Measurements from ENCODE around the gene MRPS24.

MRPS24 gene

GRCh38 chr7:43877968-43878864, 8.9 kb upstream of the MRPS24 start:
- in situ Hi-C loops (cut with MboI; ENCODE audit: low sequenced_read_pairs, unreplicated experiment) = no loop called here
- no peak for TF ChIP-seq CTCF (IDR thresholded peaks at IDR 0.05; ENCODE audit: borderline replicate concordance, control extremely low read depth, extremely low read depth, insufficient read depth, missing control alignments)
- no peak for DNase-seq (ENCODE audit: low spot score)

GRCh38 chr7:43876976-43877745, 7.8 kb upstream of the MRPS24 start:
- TF ChIP-seq CTCF (IDR thresholded peaks at IDR 0.05; ENCODE audit: borderline replicate concordance, control extremely low read depth, extremely low read depth, insufficient read depth, missing control alignments) = no peak
- no peak for DNase-seq (ENCODE audit: low spot score)
- in situ Hi-C loops (cut with MboI; ENCODE audit: low sequenced_read_pairs, unreplicated experiment) = no loop called here

- peak; percentile 54 for DNase-seq (ENCODE audit: low spot score)
- in situ Hi-C loops (cut with MboI; ENCODE audit: low sequenced_read_pairs, unreplicated experiment) = no loop called here
- no peak for TF ChIP-seq CTCF (IDR thresholded peaks at IDR 0.05; ENCODE audit: borderline replicate concordance, control extremely low read depth, extremely low read depth, insufficient read depth, missing control alignments)
These were observed 6.9 kb upstream of the MRPS24 start for GRCh38 chr7:43876241-43876640.

- in situ Hi-C loops (cut with MboI; ENCODE audit: low sequenced_read_pairs, unreplicated experiment) = no loop called here
- no peak for DNase-seq (ENCODE audit: low spot score)
These were observed 4.0 kb upstream of the MRPS24 start for GRCh38 chr7:43873300-43873699.

GRCh38 chr7:43872406-43873110, 3.2 kb upstream of the MRPS24 start:
- DNase-seq (ENCODE audit: low spot score) = no peak
- in situ Hi-C loops (cut with MboI; ENCODE audit: low sequenced_read_pairs, unreplicated experiment) = no loop called here
- no peak for TF ChIP-seq CTCF (IDR thresholded peaks at IDR 0.05; ENCODE audit: borderline replicate concordance, control extremely low read depth, extremely low read depth, insufficient read depth, missing control alignments)

More at GRCh38 chr7:43873300-43873699, 4.0 kb upstream of the MRPS24 start:
- no peak for TF ChIP-seq CTCF (IDR thresholded peaks at IDR 0.05; ENCODE audit: borderline replicate concordance, control extremely low read depth, extremely low read depth, insufficient read depth, missing control alignments)

GRCh38 chr7:43871064-43871463, 1.7 kb upstream of the MRPS24 start:
- DNase-seq (ENCODE audit: low spot score) = no peak
- in situ Hi-C loops (cut with MboI; ENCODE audit: low sequenced_read_pairs, unreplicated experiment) = no loop called here

More at GRCh38 chr7:43871064-43871463, 1.7 kb upstream of the MRPS24 start:
- TF ChIP-seq CTCF (IDR thresholded peaks at IDR 0.05; ENCODE audit: borderline replicate concordance, control extremely low read depth, extremely low read depth, insufficient read depth, missing control alignments) = no peak
